Endodermal cell (in vitro differentiated cells): Measurements from ENCODE around the gene ZNF492. TPM values are rescaled to one million over a fixed set of nuclear protein-coding genes. Genes with fewer than 3 reads are reported as not detected.

Source experiments
- DNase-seq: peaks from one replicate; pipeline ENCODE4 v3.0.0-alpha.2; 2017
- H3K27ac ChIP-seq: 2 replicates; pipeline ENCODE4 v1.5.1; 2013; ENCODE audit warnings: mild to moderate bottlenecking, low read depth, low read length, moderate library complexity
- H3K27me3 ChIP-seq: 2 replicates; pipeline ENCODE4 v1.6.1; 2013; ENCODE audit warnings: mild to moderate bottlenecking, low read length, moderate library complexity; ENCODE audit not compliant: insufficient read depth, control insufficient read depth, poor library complexity, severe bottlenecking
- H3K36me3 ChIP-seq: 2 replicates; pipeline ENCODE4 v1.7.0; 2013; ENCODE audit warnings: mild to moderate bottlenecking, low read length, moderate library complexity; ENCODE audit not compliant: control insufficient read depth, insufficient read depth
- H3K4me1 ChIP-seq: one replicate; pipeline ENCODE4 v1.7.0; 2013; ENCODE audit warnings: low read length; ENCODE audit not compliant: control insufficient read depth, insufficient read depth
- H3K4me3 ChIP-seq: 2 replicates; pipeline ENCODE4 v1.5.1; 2013; ENCODE audit warnings: mild to moderate bottlenecking, low read length, moderate library complexity
- H3K9ac ChIP-seq: 2 replicates; pipeline ENCODE4 v1.6.1; 2013; ENCODE audit warnings: mild to moderate bottlenecking, low read length, moderate library complexity; ENCODE audit not compliant: poor library complexity, severe bottlenecking; ENCODE audit errors: extremely low read depth
- H3K9me3 ChIP-seq: 2 replicates; pipeline ENCODE4 v1.6.1; 2013; ENCODE audit warnings: mild to moderate bottlenecking, low read length, moderate library complexity; ENCODE audit not compliant: control insufficient read depth
- H3K27ac Mint-ChIP-seq: 2 replicates; pipeline ENCODE4 v1.8.0; 2020; ENCODE audit warnings: mixed read lengths
- H3K27me3 Mint-ChIP-seq: 2 replicates; pipeline ENCODE4 v1.8.0; 2021; ENCODE audit warnings: mild to moderate bottlenecking, mixed read lengths; ENCODE audit not compliant: insufficient read depth
- H3K36me3 Mint-ChIP-seq: 2 replicates; pipeline ENCODE4 v1.8.0; 2020; ENCODE audit warnings: low read depth, mixed read lengths
- H3K4me1 Mint-ChIP-seq: 2 replicates; pipeline ENCODE4 v1.8.0; 2020; ENCODE audit warnings: mixed read lengths
- H3K4me3 Mint-ChIP-seq: 2 replicates; pipeline ENCODE4 v1.8.0; 2020; ENCODE audit warnings: mild to moderate bottlenecking, moderate library complexity, mixed read lengths
- H3K9me3 Mint-ChIP-seq: 2 replicates; pipeline ENCODE4 v1.8.0; 2020; ENCODE audit warnings: mild to moderate bottlenecking, mixed read lengths
- CTCF ChIP-seq: fragments of 200-600 bp; sonication (generic); conservative IDR thresholded peaks from 2 replicates; pipeline ENCODE4 v1.5.0; 2021; ENCODE audit warnings: antibody characterized with exemption, mild to moderate bottlenecking
- WGBS, 2 experiments: methylation state at CpG; one replicate each; pipeline versions ENCODE4 v1.1.5 to v1.1.7; 2013; ENCODE audit warnings: missing lambda C conversion rate in 2 of 2, mixed read lengths in 1 of 2; ENCODE audit not compliant: insufficient coverage in 1 of 2, insufficient read length in 1 of 2; 5-methylcytosine and 5-hydroxymethylcytosine counted together
- total RNA-seq, 2 donors: library from RNA; stranded (reverse); fragmentation: NEBNext Ultra II Directional in 1 of 2; extraction: Animal tissue kit (Norgen Biotek cat#: 25700) in 1 of 2; gene quantifications; 2 replicates in 1 of 2; 3 replicates in 1 of 2; pipeline ENCODE4 v1.2.1, GENCODE V29; 2021

Gene ZNF492
- total RNA-seq, 2 donors from 2014 or later, result not detected

GRCh38 chr19:22608441-22608840 lies 25.7 kb upstream of the ZNF492 start:
- peaks cover 65% of the 10 kb centered on the region for H3K9me3 ChIP-seq
- no peak overlapping the region for H3K27ac ChIP-seq
- no peak overlapping the region for H3K4me3 Mint-ChIP-seq
- H3K4me3 ChIP-seq, result no peak overlapping the region
- H3K27me3 Mint-ChIP-seq, result no peaks in the 10 kb centered on the region
- peaks cover 100% of the 10 kb centered on the region for H3K9me3 Mint-ChIP-seq
- H3K9ac ChIP-seq, result no peak overlapping the region
- no peak for TF ChIP-seq CTCF
- no peaks in the 10 kb centered on the region for H3K4me1 Mint-ChIP-seq
- H3K4me1 ChIP-seq, result no peaks in the 10 kb centered on the region
- WGBS, 2 experiments, result 77 to 84% methylated on average over 4 to 7 of the region's 7 CpGs
- no peaks in the 10 kb centered on the region for H3K27me3 ChIP-seq
- H3K36me3 Mint-ChIP-seq, result no peaks in the 10 kb centered on the region
- no peaks in the 10 kb centered on the region for H3K36me3 ChIP-seq
- H3K27ac Mint-ChIP-seq, result no peak overlapping the region
- DNase-seq, result no peak

- no peaks in the 10 kb centered on the region for H3K36me3 Mint-ChIP-seq
- H3K4me3 Mint-ChIP-seq, result no peak overlapping the region
- no peaks in the 10 kb centered on the region for H3K4me1 Mint-ChIP-seq
- DNase-seq, result no peak
- H3K4me3 ChIP-seq, result no peak overlapping the region
- no peak overlapping the region for H3K27ac Mint-ChIP-seq
- H3K27me3 Mint-ChIP-seq, result no peaks in the 10 kb centered on the region
- peaks cover 65% of the 10 kb centered on the region for H3K9me3 ChIP-seq
- no peak overlapping the region for H3K9ac ChIP-seq
- no peaks in the 10 kb centered on the region for H3K36me3 ChIP-seq
- 79% methylated on average over 4 of the region's 4 CpGs; no CpG with 5 or more reads in 1 of the 2 experiments for WGBS, 2 experiments
- peaks cover 98% of the 10 kb centered on the region for H3K9me3 Mint-ChIP-seq
- no peak for TF ChIP-seq CTCF
- H3K27ac ChIP-seq, result no peak overlapping the region
- no peaks in the 10 kb centered on the region for H3K4me1 ChIP-seq
- no peaks in the 10 kb centered on the region for H3K27me3 ChIP-seq
Observed at GRCh38 chr19:22609630-22610029, 24.5 kb upstream of the ZNF492 start.

GRCh38 chr19:22610121-22610520 lies 24.0 kb upstream of the ZNF492 start:
- Mint-ChIP-seq H3K9me3 (peaks cover 98% of the 10 kb centered on the region), H3K4me3 (no peak overlapping the region), H3K4me1 (no peaks in the 10 kb centered on the region), H3K27me3 (no peaks in the 10 kb centered on the region), H3K36me3 (no peaks in the 10 kb centered on the region), H3K27ac (no peak overlapping the region)
- Histone ChIP-seq H3K27ac (no peak overlapping the region), H3K9ac (no peak overlapping the region), H3K4me3 (no peak overlapping the region), H3K4me1 (no peaks in the 10 kb centered on the region), H3K36me3 (no peaks in the 10 kb centered on the region), H3K9me3 (peaks cover 63% of the 10 kb centered on the region), H3K27me3 (no peaks in the 10 kb centered on the region)
- 44% methylated on average over 2 of the region's 2 CpGs; no CpG with 5 or more reads in 1 of the 2 experiments for WGBS, 2 experiments
- DNase-seq, result no peak
- no peak for TF ChIP-seq CTCF
